ENCODE measurements around the gene TEX11.
"Not testable (repeated sequence)": the region's sequence is repeated elsewhere in the genome, so short reads cannot be mapped to it uniquely, and the experiment has no call there.

The TEX11 gene

DNA sequence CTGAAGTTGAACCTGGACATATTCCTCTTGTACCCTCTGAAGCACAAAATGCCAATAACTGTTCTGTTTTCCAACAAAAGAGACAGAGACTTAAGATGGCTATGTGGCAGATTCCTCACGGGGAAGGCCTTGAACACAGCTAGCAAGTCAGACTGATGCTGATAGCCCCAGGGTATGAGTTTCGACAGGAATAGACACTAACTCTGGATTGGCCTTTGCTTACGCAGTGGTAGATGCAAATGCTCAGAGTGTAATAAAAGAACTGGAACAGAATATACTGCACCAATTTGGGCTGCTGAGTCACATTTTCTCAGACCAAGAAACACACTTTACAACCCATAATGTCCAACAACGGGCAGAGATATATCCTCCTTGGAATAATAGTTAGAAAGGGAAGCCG is 290.0 kb downstream of the TEX11 start:
- Histone ChIP-seq H3K9ac (ENCODE audit: low read length) (no peak overlapping the region), H3K36me3 (replicated peaks; ENCODE audit: low read depth, low read length) (no peaks in the 10 kb centered on the region)

DNA sequence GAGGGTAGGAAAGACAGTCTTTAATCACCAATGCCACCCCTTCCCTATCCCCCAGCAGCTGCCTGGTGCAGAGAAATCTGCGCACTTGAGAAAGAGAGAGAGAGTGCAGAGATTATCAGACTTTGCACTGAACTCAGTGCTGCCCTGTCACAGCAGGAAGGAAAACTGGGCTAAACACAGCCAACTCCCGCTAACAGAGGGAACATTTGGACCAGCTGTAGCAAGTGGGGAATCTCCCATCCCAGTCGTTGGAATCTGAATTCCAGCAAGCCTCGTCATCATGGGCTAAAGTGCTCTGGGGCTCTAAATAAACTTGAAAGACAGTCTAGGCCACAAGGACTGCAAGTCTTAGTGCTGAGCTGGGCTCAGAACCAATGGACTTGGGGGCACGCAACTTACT is 295.2 kb downstream of the TEX11 start:
- H3K36me3 ChIP-seq (replicated peaks; ENCODE audit: low read depth, low read length): no peaks in the 10 kb centered on the region
- H4K20me1 ChIP-seq (ENCODE audit: insufficient read depth, low read length): no peaks in the 10 kb centered on the region
- peak overlapping the region; percentile 100 for H3K27ac ChIP-seq (ENCODE audit: low read length)
- peak overlapping the region; percentile 48 for H3K4me3 ChIP-seq (ENCODE audit: low read length)
- H3K9me3 ChIP-seq (ENCODE audit: insufficient read depth, low read length): no peaks in the 10 kb centered on the region
- TF ChIP-seq, protein P1, sequence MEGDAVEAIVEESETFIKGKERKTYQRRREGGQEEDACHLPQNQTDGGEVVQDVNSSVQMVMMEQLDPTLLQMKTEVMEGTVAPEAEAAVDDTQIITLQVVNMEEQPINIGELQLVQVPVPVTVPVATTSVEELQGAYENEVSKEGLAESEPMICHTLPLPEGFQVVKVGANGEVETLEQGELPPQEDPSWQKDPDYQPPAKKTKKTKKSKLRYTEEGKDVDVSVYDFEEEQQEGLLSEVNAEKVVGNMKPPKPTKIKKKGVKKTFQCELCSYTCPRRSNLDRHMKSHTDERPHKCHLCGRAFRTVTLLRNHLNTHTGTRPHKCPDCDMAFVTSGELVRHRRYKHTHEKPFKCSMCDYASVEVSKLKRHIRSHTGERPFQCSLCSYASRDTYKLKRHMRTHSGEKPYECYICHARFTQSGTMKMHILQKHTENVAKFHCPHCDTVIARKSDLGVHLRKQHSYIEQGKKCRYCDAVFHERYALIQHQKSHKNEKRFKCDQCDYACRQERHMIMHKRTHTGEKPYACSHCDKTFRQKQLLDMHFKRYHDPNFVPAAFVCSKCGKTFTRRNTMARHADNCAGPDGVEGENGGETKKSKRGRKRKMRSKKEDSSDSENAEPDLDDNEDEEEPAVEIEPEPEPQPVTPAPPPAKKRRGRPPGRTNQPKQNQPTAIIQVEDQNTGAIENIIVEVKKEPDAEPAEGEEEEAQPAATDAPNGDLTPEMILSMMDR (IDR thresholded peaks at IDR 0.05; ENCODE audit: low read depth, low read length): no peak
- TF ChIP-seq EZH2phosphoT487 (IDR thresholded peaks at IDR 0.05; ENCODE audit: low read depth): no peak
- H3K27me3 ChIP-seq (ENCODE audit: low read depth, low read length): no peaks in the 10 kb centered on the region
- H3K4me1 ChIP-seq (ENCODE audit: low read length): peaks cover 53% of the 10 kb centered on the region
- peak overlapping the region; percentile 36; the same call in 1 of the 2 replicates for H2AFZ ChIP-seq (ENCODE audit: low read depth, low read length)
- no peaks in the 10 kb centered on the region for H3K79me2 ChIP-seq (ENCODE audit: low read length)
- H3K9ac ChIP-seq (ENCODE audit: low read length): peak overlapping the region; percentile 76
- H3K4me2 ChIP-seq (ENCODE audit: low read length): peak overlapping the region; percentile 72

More for the DNA sequence above, 290.0 kb downstream of the TEX11 start:
- Histone ChIP-seq H3K27me3 (ENCODE audit: low read depth, low read length) (no peaks in the 10 kb centered on the region), H3K79me2 (ENCODE audit: low read length) (no peaks in the 10 kb centered on the region), H3K27ac (ENCODE audit: low read length) (no peak overlapping the region), H3K4me2 (ENCODE audit: low read length) (no peak overlapping the region), H2AFZ (ENCODE audit: low read depth, low read length) (no peak overlapping the region), H3K9me3 (ENCODE audit: insufficient read depth, low read length) (no peaks in the 10 kb centered on the region), H3K4me3 (ENCODE audit: low read length) (no peak overlapping the region), H4K20me1 (ENCODE audit: insufficient read depth, low read length) (no peaks in the 10 kb centered on the region), H3K4me1 (ENCODE audit: low read length) (peaks cover 24% of the 10 kb centered on the region)
- TF ChIP-seq, protein P1 (IDR thresholded peaks at IDR 0.05; ENCODE audit: low read depth, low read length): no peak
- no peak for TF ChIP-seq EZH2phosphoT487 (IDR thresholded peaks at IDR 0.05; ENCODE audit: low read depth)

DNA sequence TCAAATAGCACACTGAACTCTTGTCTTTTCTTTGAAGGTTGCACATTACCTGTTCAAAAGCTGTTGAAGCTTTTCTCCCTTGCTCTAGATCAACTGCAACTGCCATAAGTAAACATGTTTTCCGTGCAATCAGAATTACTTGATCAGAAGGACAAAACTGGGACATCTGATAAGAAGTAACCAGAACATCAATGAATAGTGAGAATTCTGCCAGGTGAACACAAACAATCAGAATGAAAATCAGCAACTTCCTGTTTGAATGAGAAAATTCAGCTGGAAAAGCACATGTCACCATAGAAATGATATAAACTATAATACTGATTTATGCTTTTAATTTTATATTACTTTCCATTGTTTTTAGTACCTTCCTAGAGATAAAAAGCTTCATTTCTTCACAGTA is 303.2 kb downstream of the TEX11 start:
- no peak overlapping the region for H2AFZ ChIP-seq (ENCODE audit: low read depth, low read length)
- H3K4me2 ChIP-seq (ENCODE audit: low read length): no peak overlapping the region
- H4K20me1 ChIP-seq (ENCODE audit: insufficient read depth, low read length): no peaks in the 10 kb centered on the region
- peaks cover 9% of the 10 kb centered on the region for H3K4me1 ChIP-seq (ENCODE audit: low read length)
- no peak overlapping the region for H3K4me3 ChIP-seq (ENCODE audit: low read length)
- H3K27me3 ChIP-seq (ENCODE audit: low read depth, low read length): no peaks in the 10 kb centered on the region
- H3K36me3 ChIP-seq (replicated peaks; ENCODE audit: low read depth, low read length): no peaks in the 10 kb centered on the region
- TF ChIP-seq EZH2phosphoT487 (IDR thresholded peaks at IDR 0.05; ENCODE audit: low read depth): no peak
- TF ChIP-seq, protein P1 (IDR thresholded peaks at IDR 0.05; ENCODE audit: low read depth, low read length): no peak
- no peaks in the 10 kb centered on the region for H3K9me3 ChIP-seq (ENCODE audit: insufficient read depth, low read length)
- no peaks in the 10 kb centered on the region for H3K79me2 ChIP-seq (ENCODE audit: low read length)
- no peak overlapping the region for H3K9ac ChIP-seq (ENCODE audit: low read length)
- no peak overlapping the region for H3K27ac ChIP-seq (ENCODE audit: low read length)

DNA sequence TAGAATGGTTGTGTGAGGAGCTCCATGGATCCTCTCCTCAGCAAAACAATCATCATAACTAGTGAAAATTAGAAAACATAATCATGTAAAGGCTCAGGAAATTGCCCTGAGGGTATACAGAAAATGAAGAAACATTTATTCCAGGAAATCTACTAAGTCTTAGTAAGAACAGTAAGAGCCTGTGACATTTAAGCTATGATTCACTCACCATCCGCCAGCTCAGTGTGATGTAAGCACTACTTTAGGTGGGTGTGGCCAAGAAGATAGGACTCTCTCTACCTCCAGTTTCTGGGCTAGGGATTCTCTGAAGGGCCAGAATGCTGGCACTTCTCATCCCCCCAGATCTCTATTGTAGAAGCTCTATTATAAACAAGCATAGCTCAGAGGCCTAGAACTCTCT is 316.4 kb downstream of the TEX11 start:
- Histone ChIP-seq H2AFZ (ENCODE audit: low read depth, low read length) (no peak overlapping the region), H3K4me1 (ENCODE audit: low read length) (no peaks in the 10 kb centered on the region), H3K27me3 (ENCODE audit: low read depth, low read length) (no peaks in the 10 kb centered on the region), H4K20me1 (ENCODE audit: insufficient read depth, low read length) (no peaks in the 10 kb centered on the region), H3K9ac (ENCODE audit: low read length) (no peak overlapping the region), H3K36me3 (replicated peaks; ENCODE audit: low read depth, low read length) (no peaks in the 10 kb centered on the region), H3K4me2 (ENCODE audit: low read length) (no peak overlapping the region), H3K9me3 (ENCODE audit: insufficient read depth, low read length) (no peaks in the 10 kb centered on the region), H3K4me3 (ENCODE audit: low read length) (no peak overlapping the region), H3K79me2 (ENCODE audit: low read length) (no peaks in the 10 kb centered on the region), H3K27ac (ENCODE audit: low read length) (no peak overlapping the region)
- no peak for TF ChIP-seq EZH2phosphoT487 (IDR thresholded peaks at IDR 0.05; ENCODE audit: low read depth)
- TF ChIP-seq, protein P1 (IDR thresholded peaks at IDR 0.05; ENCODE audit: low read depth, low read length): no peak

DNA sequence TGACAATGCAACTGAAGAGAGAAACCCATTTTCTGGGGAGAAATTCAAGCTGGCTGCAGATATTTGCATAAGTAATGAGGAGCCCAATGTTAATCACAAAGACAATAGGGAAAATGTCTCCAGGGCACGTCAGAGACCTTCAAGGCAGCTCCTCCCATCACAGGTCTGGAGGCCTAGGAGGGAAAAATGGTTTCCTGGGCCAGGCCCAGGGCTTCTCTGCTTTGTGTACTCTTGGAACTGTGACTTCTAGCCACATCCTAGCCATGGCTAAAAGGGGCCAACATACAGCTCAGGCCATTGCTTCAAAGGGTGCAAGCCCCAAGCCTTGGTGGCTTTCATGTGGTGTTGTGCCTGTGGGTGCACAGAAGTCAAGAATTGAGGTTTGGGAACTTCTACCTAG is 321.4 kb downstream of the TEX11 start:
- not testable (repeated sequence) for H3K36me3 ChIP-seq (replicated peaks; ENCODE audit: low read depth, low read length); H3K4me2 ChIP-seq (ENCODE audit: low read length); H3K4me3 ChIP-seq (ENCODE audit: low read length); H4K20me1 ChIP-seq (ENCODE audit: insufficient read depth, low read length); H3K27ac ChIP-seq (ENCODE audit: low read length); H3K9ac ChIP-seq (ENCODE audit: low read length); H3K79me2 ChIP-seq (ENCODE audit: low read length); H3K27me3 ChIP-seq (ENCODE audit: low read depth, low read length); H3K9me3 ChIP-seq (ENCODE audit: insufficient read depth, low read length); H2AFZ ChIP-seq (ENCODE audit: low read depth, low read length); H3K4me1 ChIP-seq (ENCODE audit: low read length)

Measured in OCI-LY3 (cell line).